Loucy (cell line): ENCODE measurements around the gene GSK3B.
"Not testable (repeated sequence)": the region's sequence is repeated elsewhere in the genome, so short reads cannot be mapped to it uniquely, and the experiment has no call there.

Experiments used
- H2AFZ ChIP-seq: fragments of 200-600 bp; sonication (generic); 2 replicates; pipeline ENCODE4 v1.6.0; 2016; ENCODE audit warnings: antibody characterized with exemption, mild to moderate bottlenecking, low read length, moderate library complexity
- H3F3A ChIP-seq: fragments of 200-600 bp; 2 replicates; pipeline ENCODE4 v1.6.0; 2016; ENCODE audit warnings: antibody characterized with exemption, low read depth, mild to moderate bottlenecking
- H3K27me3 ChIP-seq: fragments of 200-600 bp; sonication (generic); 2 replicates; pipeline ENCODE4 v1.6.1; 2014; ENCODE audit warnings: low read length, mild to moderate bottlenecking; ENCODE audit not compliant: insufficient read depth, poor library complexity, severe bottlenecking
- H3K36me3 ChIP-seq: fragments of 200-600 bp; sonication (generic); 2 replicates; pipeline ENCODE4 v1.6.1; 2016; ENCODE audit warnings: low read length; ENCODE audit not compliant: insufficient read depth
- H3K4me1 ChIP-seq: fragments of 200-600 bp; sonication (generic); 2 replicates; pipeline ENCODE4 v1.5.1; 2014; ENCODE audit warnings: low read length, mild to moderate bottlenecking; ENCODE audit not compliant: insufficient read depth, poor library complexity, severe bottlenecking
- H3K4me2 ChIP-seq: fragments of 200-600 bp; sonication (generic); 2 replicates; pipeline ENCODE4 v1.6.0; 2014; ENCODE audit warnings: antibody characterized with exemption, low read length, low read depth, mild to moderate bottlenecking; ENCODE audit not compliant: poor library complexity, severe bottlenecking
- H3K4me3 ChIP-seq: fragments of 200-600 bp; sonication (generic); 2 replicates; pipeline ENCODE4 v1.5.1; 2014; ENCODE audit warnings: low read length, mild to moderate bottlenecking, mixed read lengths; ENCODE audit not compliant: poor library complexity, severe bottlenecking
- H3K79me2 ChIP-seq: fragments of 200-600 bp; sonication (generic); 2 replicates; pipeline ENCODE4 v1.6.1; 2014; ENCODE audit warnings: low read length; ENCODE audit not compliant: insufficient read depth
- H3K9ac ChIP-seq: fragments of 200-600 bp; sonication (generic); 2 replicates; pipeline ENCODE4 v1.6.0; 2014; ENCODE audit warnings: mild to moderate bottlenecking, low read depth, low read length, moderate library complexity; ENCODE audit not compliant: poor library complexity, severe bottlenecking
- H3K9me2 ChIP-seq: fragments of 200-600 bp; sonication (generic); replicated peaks from 2 replicates; pipeline ENCODE4 v1.6.1; 2016; ENCODE audit warnings: low read depth, low read length, mixed read lengths
- H3K9me3 ChIP-seq: fragments of 200-600 bp; sonication (generic); 2 replicates; pipeline ENCODE4 v1.6.1; 2014; ENCODE audit warnings: mild to moderate bottlenecking, antibody characterized with exemption, low read length, low read depth; ENCODE audit not compliant: insufficient read depth
- H4K20me1 ChIP-seq: fragments of 200-600 bp; sonication (generic); 2 replicates; pipeline ENCODE4 v1.6.0; 2014; ENCODE audit warnings: antibody characterized with exemption, low read length, mild to moderate bottlenecking; ENCODE audit not compliant: insufficient read depth, poor library complexity, severe bottlenecking
- CTCF ChIP-seq: fragments of 200-600 bp; sonication (generic); conservative IDR thresholded peaks from 2 replicates; pipeline ENCODE4 v1.5.1; 2014; ENCODE audit warnings: mild to moderate bottlenecking, antibody characterized with exemption, low read length
- EZH2phosphoT487 ChIP-seq: fragments of 200-600 bp; IDR thresholded peaks from 2 replicates; pipeline ENCODE4 v1.6.1; 2018; ENCODE audit warnings: antibody characterized with exemption, mild to moderate bottlenecking, moderate library complexity, borderline replicate concordance

Gene GSK3B

GRCh38 chr3:120013481-120013880 is 80.8 kb downstream of the GSK3B start:
- Histone ChIP-seq H4K20me1 (peaks cover 85% of the 10 kb centered on the region), H3K4me2 (no peak overlapping the region), H2AFZ (no peak overlapping the region), H3K4me1 (no peaks in the 10 kb centered on the region), H3K79me2 (peaks cover 100% of the 10 kb centered on the region), H3K9ac (no peak overlapping the region), H3F3A (no peaks in the 10 kb centered on the region), H3K9me2 (no peaks in the 10 kb centered on the region), H3K9me3 (no peaks in the 10 kb centered on the region), H3K27me3 (no peaks in the 10 kb centered on the region), H3K4me3 (no peak overlapping the region), H3K36me3 (no peaks in the 10 kb centered on the region)
- no peak for TF ChIP-seq CTCF
- TF ChIP-seq EZH2phosphoT487: no peak

GRCh38 chr3:120005741-120006140 is 88.5 kb downstream of the GSK3B start:
- not testable (repeated sequence) for H3K9ac ChIP-seq, H3K4me3 ChIP-seq, H3K4me1 ChIP-seq, H3K36me3 ChIP-seq, H3K27me3 ChIP-seq, H3K9me3 ChIP-seq, H3F3A ChIP-seq, H3K4me2 ChIP-seq, H2AFZ ChIP-seq, H3K9me2 ChIP-seq
- Histone ChIP-seq H3K79me2 (peaks cover 99% of the 10 kb centered on the region), H4K20me1 (peaks cover 57% of the 10 kb centered on the region)

- not testable (repeated sequence) for H3K9me3 ChIP-seq, H2AFZ ChIP-seq, H3K27me3 ChIP-seq, H3K4me2 ChIP-seq, H3F3A ChIP-seq, H3K4me1 ChIP-seq, H3K4me3 ChIP-seq, H3K9me2 ChIP-seq, H3K9ac ChIP-seq
- Histone ChIP-seq H3K79me2 (peaks cover 99% of the 10 kb centered on the region), H3K36me3 (peaks cover 17% of the 10 kb centered on the region), H4K20me1 (peaks cover 56% of the 10 kb centered on the region)
These were observed 90.2 kb downstream of the GSK3B start for GRCh38 chr3:120004008-120004498.

GRCh38 chr3:119998166-119998565 is 96.1 kb downstream of the GSK3B start:
- H3K9me3 ChIP-seq: no peaks in the 10 kb centered on the region
- H3K79me2 ChIP-seq: peaks cover 97% of the 10 kb centered on the region

More at GRCh38 chr3:119998166-119998565, 96.1 kb downstream of the GSK3B start:
- Histone ChIP-seq H2AFZ (no peak overlapping the region), H3K4me2 (no peak overlapping the region), H3K4me3 (no peak overlapping the region), H3K9me2 (no peaks in the 10 kb centered on the region), H3K36me3 (peaks cover 40% of the 10 kb centered on the region), H3K27me3 (no peaks in the 10 kb centered on the region), H3K9ac (no peak overlapping the region), H4K20me1 (peaks cover 81% of the 10 kb centered on the region), H3F3A (no peaks in the 10 kb centered on the region), H3K4me1 (no peaks in the 10 kb centered on the region)
- TF ChIP-seq EZH2phosphoT487 (no peak), CTCF (no peak)
